Osteoblast (primary cell): ENCODE data around the gene CACNG5. TPM values are rescaled to one million over a fixed set of nuclear protein-coding genes. Genes with fewer than 3 reads are reported as not detected.
A peak's percentile ranks its signal among the peaks of the same experiment; 100 is the strongest.

Source experiments
- DNase-seq: peaks from one replicate; pipeline ENCODE4 v3.0.0; 2011; ENCODE audit warnings: low spot score, mixed read lengths; ENCODE audit not compliant: insufficient read length; ENCODE audit errors: missing footprints
- H2AFZ ChIP-seq: 2 replicates; pipeline ENCODE4 v1.6.0; 2011; ENCODE audit warnings: mild to moderate bottlenecking, low read length
- H3K27ac ChIP-seq: 2 replicates; pipeline ENCODE4 v1.5.1; 2011; ENCODE audit warnings: mild to moderate bottlenecking, low read depth, low read length, moderate library complexity
- H3K27me3 ChIP-seq: 2 replicates; pipeline ENCODE4 v1.6.0; 2012; ENCODE audit warnings: mild to moderate bottlenecking, control low read depth, inconsistent platforms, low read length, moderate library complexity; ENCODE audit not compliant: insufficient read depth
- H3K36me3 ChIP-seq: 2 replicates; pipeline ENCODE4 v1.5.1; 2011; ENCODE audit warnings: mild to moderate bottlenecking, low read length, control low read depth, moderate library complexity; ENCODE audit not compliant: insufficient read depth
- H3K4me1 ChIP-seq: 2 replicates; pipeline ENCODE4 v1.5.1; 2011; ENCODE audit warnings: mild to moderate bottlenecking, low read length, control low read depth, moderate library complexity; ENCODE audit not compliant: insufficient read depth
- H3K4me2 ChIP-seq: 2 replicates; pipeline ENCODE4 v1.6.0; 2011; ENCODE audit warnings: mild to moderate bottlenecking, low read length; ENCODE audit not compliant: insufficient read depth
- H3K4me3 ChIP-seq: fragments of 200-600 bp; sonication (generic); 3 replicates; pipeline ENCODE4 v1.5.1; 2012; ENCODE audit warnings: mild to moderate bottlenecking, low read length, inconsistent platforms; ENCODE audit not compliant: insufficient read depth
- H3K79me2 ChIP-seq: 2 replicates; pipeline ENCODE4 v1.6.0; 2012; ENCODE audit warnings: mild to moderate bottlenecking, low read length, control low read depth, inconsistent platforms; ENCODE audit not compliant: insufficient read depth
- H3K9me3 ChIP-seq: 2 replicates; pipeline ENCODE4 v1.5.1; 2011; ENCODE audit warnings: low read depth, low read length, control low read depth
- H4K20me1 ChIP-seq: 2 replicates; pipeline ENCODE4 v1.6.0; 2012; ENCODE audit warnings: mild to moderate bottlenecking, low read length, control low read depth; ENCODE audit not compliant: insufficient read depth
- CTCF ChIP-seq: IDR thresholded peaks from 2 replicates; pipeline ENCODE4 v1.5.1; 2011; ENCODE audit warnings: mild to moderate bottlenecking, low read depth, low read length, moderate library complexity; ENCODE audit errors: extremely low read depth
- total RNA-seq: library from RNA; depleted of rRNA; stranded (reverse); fragments of >200 nt; gene quantifications from 2 replicates; pipeline ENCODE4 v1.2.3, GENCODE V29; 2012

CACNG5 gene
- total RNA-seq, 1 donor: not detected

GRCh38 chr17:66849851-66850580, 15.1 kb downstream of the CACNG5 start:
- no peak for TF ChIP-seq CTCF
- H3K27me3 ChIP-seq: peaks cover 6% of the 10 kb centered on the region

GRCh38 chr17:66850692-66851091, 15.8 kb downstream of the CACNG5 start:
- Histone ChIP-seq H3K4me1 (no peaks in the 10 kb centered on the region), H2AFZ (no peak overlapping the region), H3K27ac (no peak overlapping the region), H3K36me3 (no peaks in the 10 kb centered on the region), H3K9me3 (no peaks in the 10 kb centered on the region), H3K4me2 (no peak overlapping the region), H3K79me2 (no peaks in the 10 kb centered on the region), H4K20me1 (no peaks in the 10 kb centered on the region), H3K4me3 (no peak overlapping the region), H3K27me3 (peaks cover 6% of the 10 kb centered on the region)
- DNase-seq: no peak
- TF ChIP-seq CTCF: no peak

More at GRCh38 chr17:66849851-66850580, 15.1 kb downstream of the CACNG5 start:
- DNase-seq: no peak
- no peak overlapping the region for H3K4me2 ChIP-seq
- no peak overlapping the region for H3K4me3 ChIP-seq
- no peaks in the 10 kb centered on the region for H3K36me3 ChIP-seq
- H3K9me3 ChIP-seq: no peaks in the 10 kb centered on the region
- no peaks in the 10 kb centered on the region for H3K79me2 ChIP-seq
- no peak overlapping the region for H2AFZ ChIP-seq
- no peak overlapping the region for H3K27ac ChIP-seq
- H4K20me1 ChIP-seq: no peaks in the 10 kb centered on the region
- H3K4me1 ChIP-seq: no peaks in the 10 kb centered on the region

- H3K4me2 ChIP-seq: no peak overlapping the region
- TF ChIP-seq CTCF: peak; percentile 35
- DNase-seq: no peak
- no peaks in the 10 kb centered on the region for H3K79me2 ChIP-seq
- H3K4me3 ChIP-seq: no peak overlapping the region
- no peak overlapping the region for H3K27ac ChIP-seq
- no peaks in the 10 kb centered on the region for H3K36me3 ChIP-seq
- no peaks in the 10 kb centered on the region for H4K20me1 ChIP-seq
- H3K9me3 ChIP-seq: no peaks in the 10 kb centered on the region
- peaks cover 15% of the 10 kb centered on the region for H3K27me3 ChIP-seq
- H2AFZ ChIP-seq: no peak overlapping the region
- no peaks in the 10 kb centered on the region for H3K4me1 ChIP-seq
Observed at GRCh38 chr17:66855204-66855603, 20.3 kb downstream of the CACNG5 start.

GRCh38 chr17:66858226-66859083, 23.5 kb downstream of the CACNG5 start:
- Histone ChIP-seq H4K20me1 (no peaks in the 10 kb centered on the region), H3K27ac (no peak overlapping the region), H3K79me2 (no peaks in the 10 kb centered on the region), H2AFZ (no peak overlapping the region), H3K36me3 (no peaks in the 10 kb centered on the region), H3K9me3 (no peaks in the 10 kb centered on the region), H3K4me3 (no peak overlapping the region), H3K27me3 (peaks cover 24% of the 10 kb centered on the region), H3K4me1 (no peaks in the 10 kb centered on the region), H3K4me2 (no peak overlapping the region)
- TF ChIP-seq CTCF: no peak
- DNase-seq: no peak
